Astrocyte (in vitro differentiated cells and primary cell): ENCODE data around the gene EPB41L3.

Experiments used
- EZH2 ChIP-seq: IDR thresholded peaks from 2 replicates; pipeline ENCODE4 v1.6.1; 2012; ENCODE audit warnings: mild to moderate bottlenecking, low read length, inconsistent platforms; ENCODE audit not compliant: insufficient read depth
- TF ChIP-seq, protein P1 (sequence below): IDR thresholded peaks from 2 replicates; pipeline ENCODE4 v1.5.1; 2011; ENCODE audit warnings: low read depth, mild to moderate bottlenecking, inconsistent platforms, low read length, moderate library complexity; ENCODE audit not compliant: insufficient read depth

DNA sequence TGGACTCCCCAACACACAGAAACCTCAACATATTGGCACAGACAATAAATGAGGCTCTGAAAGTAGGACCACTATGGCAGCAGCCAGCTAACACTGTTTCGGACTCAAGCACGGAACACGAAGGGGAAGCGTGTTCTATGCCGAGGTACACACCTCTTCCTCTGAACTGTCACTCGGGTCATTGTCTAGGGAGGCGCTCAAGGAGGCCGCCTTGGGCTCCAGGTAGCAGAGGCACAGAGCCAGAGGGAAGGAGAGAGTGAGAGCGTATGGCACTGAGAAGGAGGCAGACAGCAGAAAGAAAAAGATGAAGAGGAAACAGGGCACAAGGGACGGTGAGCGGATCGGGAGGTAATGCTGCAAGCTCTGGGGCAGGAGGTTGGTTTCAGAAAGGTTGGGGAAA is 128.1 kb downstream of the EPB41L3 start:
- TF ChIP-seq, protein P1, sequence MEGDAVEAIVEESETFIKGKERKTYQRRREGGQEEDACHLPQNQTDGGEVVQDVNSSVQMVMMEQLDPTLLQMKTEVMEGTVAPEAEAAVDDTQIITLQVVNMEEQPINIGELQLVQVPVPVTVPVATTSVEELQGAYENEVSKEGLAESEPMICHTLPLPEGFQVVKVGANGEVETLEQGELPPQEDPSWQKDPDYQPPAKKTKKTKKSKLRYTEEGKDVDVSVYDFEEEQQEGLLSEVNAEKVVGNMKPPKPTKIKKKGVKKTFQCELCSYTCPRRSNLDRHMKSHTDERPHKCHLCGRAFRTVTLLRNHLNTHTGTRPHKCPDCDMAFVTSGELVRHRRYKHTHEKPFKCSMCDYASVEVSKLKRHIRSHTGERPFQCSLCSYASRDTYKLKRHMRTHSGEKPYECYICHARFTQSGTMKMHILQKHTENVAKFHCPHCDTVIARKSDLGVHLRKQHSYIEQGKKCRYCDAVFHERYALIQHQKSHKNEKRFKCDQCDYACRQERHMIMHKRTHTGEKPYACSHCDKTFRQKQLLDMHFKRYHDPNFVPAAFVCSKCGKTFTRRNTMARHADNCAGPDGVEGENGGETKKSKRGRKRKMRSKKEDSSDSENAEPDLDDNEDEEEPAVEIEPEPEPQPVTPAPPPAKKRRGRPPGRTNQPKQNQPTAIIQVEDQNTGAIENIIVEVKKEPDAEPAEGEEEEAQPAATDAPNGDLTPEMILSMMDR, result no peak
- no peak for TF ChIP-seq EZH2
